WTC11 (cell line): ENCODE results near the gene ADAMTS5.
A peak's percentile ranks its signal among the peaks of the same experiment; 100 is the strongest.

Experiments used
- ATF3 ChIP-seq: sonication (generic); formaldehyde crosslinking; conservative IDR thresholded peaks from 2 replicates; pipeline ENCODE4 v1.8.1; 2022; ENCODE audit warnings: mild to moderate bottlenecking, missing genetic modification reagents
- ELF4 ChIP-seq: sonication (generic); formaldehyde crosslinking; IDR thresholded peaks from 2 replicates; pipeline ENCODE4 v1.8.1; 2022; ENCODE audit warnings: low read depth, mild to moderate bottlenecking, moderate library complexity, missing genetic modification reagents
- IRF2 ChIP-seq: sonication (generic); formaldehyde crosslinking; IDR thresholded peaks from 2 replicates; pipeline ENCODE4 v1.8.0; 2022; ENCODE audit warnings: low read depth, missing genetic modification reagents, borderline replicate concordance
- JUN ChIP-seq: sonication (generic); formaldehyde crosslinking; IDR thresholded peaks from 2 replicates; pipeline ENCODE4 v1.8.0; 2023; ENCODE audit warnings: mild to moderate bottlenecking, missing genetic modification reagents
- MXD4 ChIP-seq: fragments of 250-450 bp; sonication (Bioruptor Pico); IDR thresholded peaks from 2 replicates; pipeline ENCODE4 v1.8.0; 2021; ENCODE audit warnings: mild to moderate bottlenecking, moderate library complexity, borderline replicate concordance
- NFYB ChIP-seq: sonication (generic); formaldehyde crosslinking; conservative IDR thresholded peaks from 2 replicates; pipeline ENCODE4 v1.8.0; 2022; ENCODE audit warnings: low read depth, missing genetic modification reagents
- PREB ChIP-seq: sonication (generic); formaldehyde crosslinking; IDR thresholded peaks from 2 replicates; pipeline ENCODE4 v1.8.1; 2022; ENCODE audit warnings: mild to moderate bottlenecking, missing genetic modification reagents, moderate library complexity, borderline replicate concordance
- SOX15 ChIP-seq: fragments of 250-450 bp; sonication (Bioruptor Pico); IDR thresholded peaks from 2 replicates; pipeline ENCODE4 v1.9.0; 2021; ENCODE audit warnings: mild to moderate bottlenecking
- TEAD4 ChIP-seq: sonication (generic); formaldehyde crosslinking; IDR thresholded peaks from 2 replicates; pipeline ENCODE4 v1.8.0; 2022; ENCODE audit warnings: mild to moderate bottlenecking, missing genetic modification reagents
- TF ChIP-seq, protein P1 (sequence below): fragments of 200-600 bp; IDR thresholded peaks from 2 replicates; pipeline ENCODE4 v1.8.0; 2022; ENCODE audit warnings: antibody characterized with exemption
- TF ChIP-seq, protein P2 (sequence below): sonication (generic); formaldehyde crosslinking; IDR thresholded peaks from 2 replicates; pipeline ENCODE4 v1.8.1; 2023; ENCODE audit warnings: mild to moderate bottlenecking, missing genetic modification reagents
- TF ChIP-seq, protein P3 (sequence below): sonication (generic); formaldehyde crosslinking; IDR thresholded peaks from 2 replicates; pipeline ENCODE4 v1.8.1; 2022; ENCODE audit warnings: missing genetic modification reagents, borderline replicate concordance

- TF ChIP-seq PREB (CRISPR knock-in tag) (no peak), ATF3 (CRISPR knock-in tag) (no peak), MXD4 (CRISPR knock-in tag) (no peak), TEAD4 (CRISPR knock-in tag) (no peak), ELF4 (CRISPR knock-in tag) (no peak), IRF2 (CRISPR knock-in tag) (no peak), SOX15 (CRISPR knock-in tag) (no peak), JUN (CRISPR knock-in tag) (no peak), NFYB (CRISPR knock-in tag) (no peak)
- TF ChIP-seq, protein P1, sequence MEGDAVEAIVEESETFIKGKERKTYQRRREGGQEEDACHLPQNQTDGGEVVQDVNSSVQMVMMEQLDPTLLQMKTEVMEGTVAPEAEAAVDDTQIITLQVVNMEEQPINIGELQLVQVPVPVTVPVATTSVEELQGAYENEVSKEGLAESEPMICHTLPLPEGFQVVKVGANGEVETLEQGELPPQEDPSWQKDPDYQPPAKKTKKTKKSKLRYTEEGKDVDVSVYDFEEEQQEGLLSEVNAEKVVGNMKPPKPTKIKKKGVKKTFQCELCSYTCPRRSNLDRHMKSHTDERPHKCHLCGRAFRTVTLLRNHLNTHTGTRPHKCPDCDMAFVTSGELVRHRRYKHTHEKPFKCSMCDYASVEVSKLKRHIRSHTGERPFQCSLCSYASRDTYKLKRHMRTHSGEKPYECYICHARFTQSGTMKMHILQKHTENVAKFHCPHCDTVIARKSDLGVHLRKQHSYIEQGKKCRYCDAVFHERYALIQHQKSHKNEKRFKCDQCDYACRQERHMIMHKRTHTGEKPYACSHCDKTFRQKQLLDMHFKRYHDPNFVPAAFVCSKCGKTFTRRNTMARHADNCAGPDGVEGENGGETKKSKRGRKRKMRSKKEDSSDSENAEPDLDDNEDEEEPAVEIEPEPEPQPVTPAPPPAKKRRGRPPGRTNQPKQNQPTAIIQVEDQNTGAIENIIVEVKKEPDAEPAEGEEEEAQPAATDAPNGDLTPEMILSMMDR: no peak
- TF ChIP-seq, protein P2, sequence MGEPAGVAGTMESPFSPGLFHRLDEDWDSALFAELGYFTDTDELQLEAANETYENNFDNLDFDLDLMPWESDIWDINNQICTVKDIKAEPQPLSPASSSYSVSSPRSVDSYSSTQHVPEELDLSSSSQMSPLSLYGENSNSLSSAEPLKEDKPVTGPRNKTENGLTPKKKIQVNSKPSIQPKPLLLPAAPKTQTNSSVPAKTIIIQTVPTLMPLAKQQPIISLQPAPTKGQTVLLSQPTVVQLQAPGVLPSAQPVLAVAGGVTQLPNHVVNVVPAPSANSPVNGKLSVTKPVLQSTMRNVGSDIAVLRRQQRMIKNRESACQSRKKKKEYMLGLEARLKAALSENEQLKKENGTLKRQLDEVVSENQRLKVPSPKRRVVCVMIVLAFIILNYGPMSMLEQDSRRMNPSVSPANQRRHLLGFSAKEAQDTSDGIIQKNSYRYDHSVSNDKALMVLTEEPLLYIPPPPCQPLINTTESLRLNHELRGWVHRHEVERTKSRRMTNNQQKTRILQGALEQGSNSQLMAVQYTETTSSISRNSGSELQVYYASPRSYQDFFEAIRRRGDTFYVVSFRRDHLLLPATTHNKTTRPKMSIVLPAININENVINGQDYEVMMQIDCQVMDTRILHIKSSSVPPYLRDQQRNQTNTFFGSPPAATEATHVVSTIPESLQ (CRISPR knock-in tag): no peak
- TF ChIP-seq, protein P3, sequence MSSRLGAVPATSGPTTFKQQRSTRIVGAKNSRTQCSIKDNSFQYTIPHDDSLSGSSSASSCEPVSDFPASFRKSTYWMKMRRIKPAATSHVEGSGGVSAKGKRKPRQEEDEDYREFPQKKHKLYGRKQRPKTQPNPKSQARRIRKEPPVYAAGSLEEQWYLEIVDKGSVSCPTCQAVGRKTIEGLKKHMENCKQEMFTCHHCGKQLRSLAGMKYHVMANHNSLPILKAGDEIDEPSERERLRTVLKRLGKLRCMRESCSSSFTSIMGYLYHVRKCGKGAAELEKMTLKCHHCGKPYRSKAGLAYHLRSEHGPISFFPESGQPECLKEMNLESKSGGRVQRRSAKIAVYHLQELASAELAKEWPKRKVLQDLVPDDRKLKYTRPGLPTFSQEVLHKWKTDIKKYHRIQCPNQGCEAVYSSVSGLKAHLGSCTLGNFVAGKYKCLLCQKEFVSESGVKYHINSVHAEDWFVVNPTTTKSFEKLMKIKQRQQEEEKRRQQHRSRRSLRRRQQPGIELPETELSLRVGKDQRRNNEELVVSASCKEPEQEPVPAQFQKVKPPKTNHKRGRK (CRISPR knock-in tag): peak; percentile 53; the same call in 1 of the 2 replicates
These were observed at the start of gene ADAMTS5 for GRCh38 chr21:26967062-26967913.
